SJCRH30 (cell line): ENCODE measurements around the gene GOLGA8G. TPM values are rescaled to one million over a fixed set of nuclear protein-coding genes. Genes with fewer than 3 reads are reported as not detected.
"Not testable (repeated sequence)": the region's sequence is repeated elsewhere in the genome, so short reads cannot be mapped to it uniquely, and the experiment has no call there.

ENCODE experiments used
- DNase-seq, 2 experiments: peaks; one replicate each; pipeline ENCODE4 v3.0.0-alpha.2; 2015 to 2020
- H3K27ac ChIP-seq: fragments of 250-450 bp; sonication (Bioruptor Pico); 2 replicates; pipeline ENCODE4 v1.5.1; 2020; ENCODE audit warnings: mild to moderate bottlenecking, moderate library complexity
- H3K27me3 ChIP-seq: fragments of 250-450 bp; sonication (Bioruptor Pico); 2 replicates; pipeline ENCODE4 v1.5.1; 2020; ENCODE audit warnings: mild to moderate bottlenecking, moderate library complexity
- H3K36me3 ChIP-seq: fragments of 250-450 bp; sonication (Bioruptor Pico); 2 replicates; pipeline ENCODE4 v1.5.1; 2020; ENCODE audit warnings: mild to moderate bottlenecking, moderate library complexity
- H3K4me1 ChIP-seq: fragments of 250-450 bp; sonication (Bioruptor Pico); 2 replicates; pipeline ENCODE4 v1.5.1; 2020; ENCODE audit warnings: mild to moderate bottlenecking, moderate library complexity
- H3K4me3 ChIP-seq: fragments of 250-450 bp; sonication (Bioruptor Pico); 2 replicates; pipeline ENCODE4 v1.5.1; 2020; ENCODE audit warnings: mild to moderate bottlenecking, moderate library complexity
- H3K9me3 ChIP-seq: fragments of 250-450 bp; sonication (Bioruptor Pico); replicated peaks from 2 replicates; pipeline ENCODE4 v1.5.1; 2020; ENCODE audit warnings: mild to moderate bottlenecking, moderate library complexity
- total RNA-seq: library from RNA; depleted of rRNA; stranded (reverse); fragments of >200 nt; shearing (Covaris generic); gene quantifications from 2 replicates; pipeline ENCODE4 v1.2.3, GENCODE V29; 2014; rRNA removed

GOLGA8G gene
- total RNA-seq: not detected in 2 replicates

- not testable (repeated sequence) for H3K36me3 ChIP-seq, DNase-seq, H3K27me3 ChIP-seq, H3K4me1 ChIP-seq, H3K27ac ChIP-seq, H3K9me3 ChIP-seq, H3K4me3 ChIP-seq
Observed at GRCh38 chr15:28532954-28533353, at the start of gene GOLGA8G. TSS of gene GOLGA8G (minus strand) at chr15:28532971. CDS start at chr15:28532909, 62 bp downstream.

- H3K36me3 ChIP-seq, H3K4me1 ChIP-seq: not testable (repeated sequence)
Observed at GRCh38 chr15:28573351-28573750, 40.6 kb upstream of the GOLGA8G start.

GRCh38 chr15:28553268-28553667, 20.5 kb upstream of the GOLGA8G start, which contains the start of gene GOLGA6L25:
TSS of gene GOLGA6L25 (plus strand) at chr15:28553568. CDS start at chr15:28553629, 61 bp downstream.
- not testable (repeated sequence) for H3K27ac ChIP-seq, H3K27me3 ChIP-seq, H3K36me3 ChIP-seq, H3K9me3 ChIP-seq, H3K4me3 ChIP-seq, DNase-seq, H3K4me1 ChIP-seq

More at GRCh38 chr15:28573351-28573750, 40.6 kb upstream of the GOLGA8G start:
- not testable (repeated sequence) for H3K4me3 ChIP-seq, H3K27ac ChIP-seq, H3K27me3 ChIP-seq, DNase-seq, H3K9me3 ChIP-seq

- H3K9me3 ChIP-seq, H3K27me3 ChIP-seq, H3K27ac ChIP-seq, H3K36me3 ChIP-seq, DNase-seq, H3K4me3 ChIP-seq, H3K4me1 ChIP-seq: not testable (repeated sequence)
Observed at GRCh38 chr15:28515208-28515607, 17.6 kb downstream of the GOLGA8G start.

GRCh38 chr15:28514128-28514527, 18.6 kb downstream of the GOLGA8G start:
- H3K4me3 ChIP-seq, H3K27me3 ChIP-seq, H3K4me1 ChIP-seq, H3K36me3 ChIP-seq, H3K27ac ChIP-seq, DNase-seq, H3K9me3 ChIP-seq: not testable (repeated sequence)

GRCh38 chr15:28508217-28508889, 24.4 kb downstream of the GOLGA8G start:
- not testable (repeated sequence) for H3K4me1 ChIP-seq, H3K9me3 ChIP-seq

GRCh38 chr15:28481340-28481739, 51.4 kb downstream of the GOLGA8G start:
- not testable (repeated sequence) for DNase-seq, H3K9me3 ChIP-seq, H3K27me3 ChIP-seq, H3K36me3 ChIP-seq, H3K4me3 ChIP-seq, H3K4me1 ChIP-seq, H3K27ac ChIP-seq

More at GRCh38 chr15:28508217-28508889, 24.4 kb downstream of the GOLGA8G start:
- not testable (repeated sequence) for H3K36me3 ChIP-seq, H3K27ac ChIP-seq, DNase-seq, H3K27me3 ChIP-seq, H3K4me3 ChIP-seq

Other genes with a start within 250 kb of the GOLGA8G start
- gene HERC2, start 210.8 kb downstream of the GOLGA8G start, total RNA-seq: 41.2 and 44.5 TPM in 2 replicates
- not detected in 2 replicates for gene GOLGA6L24, start 174.9 kb downstream of the GOLGA8G start, total RNA-seq
- not detected in 2 replicates for gene GOLGA8F, start 154.3 kb downstream of the GOLGA8G start, total RNA-seq
- not detected in 2 replicates for gene GOLGA6L25, start 20.6 kb upstream of the GOLGA8G start, total RNA-seq
- gene GOLGA8M, start 179.4 kb upstream of the GOLGA8G start, total RNA-seq: not detected in 2 replicates